Endothelial cell of umbilical vein (primary cell): ENCODE data around the gene PALMD. TPM values are rescaled to one million over a fixed set of nuclear protein-coding genes. Genes with fewer than 3 reads are reported as not detected.

Experiments
- BruUV-seq: library from RNA; stranded (reverse); fragments of 400-500 nt; replicated peaks from 2 replicates; lab custom pipeline; 2021; lab: Mats Ljungman, UMichigan
- CTCF ChIA-PET: fragments of 300-600, 350-600 bp; sonication (Branson Sonifier 250); formaldehyde crosslinking; loops from one replicate; lab custom pipeline; 2021; ENCODE audit warnings: antibody characterized with exemption, inconsistent platforms; lab: Charles Lee
- POLR2A ChIA-PET: fragments of 300-600, 350-600 bp; sonication (Branson Sonifier 250); formaldehyde crosslinking; loops from one replicate; lab custom pipeline; 2021; ENCODE audit warnings: antibody characterized with exemption, inconsistent platforms; lab: Charles Lee
- DNase-seq: peaks from one replicate; pipeline ENCODE4 v3.0.0-alpha.2; 2011; ENCODE audit warnings: low read depth, low spot score
- FAIRE-seq: peaks from 2 replicates; lab custom pipeline; 2011; peaks lifted over from hg19 to GRCh38; lab: Jason Lieb, UNC
- H2AFZ ChIP-seq: 2 replicates; pipeline ENCODE4 v1.6.0; 2012; ENCODE audit warnings: low read depth, low read length, control low read depth, inconsistent platforms
- H3K27ac ChIP-seq: 2 replicates; pipeline ENCODE4 v1.5.1; 2011; ENCODE audit warnings: low read depth, mild to moderate bottlenecking, control low read depth, low read length, moderate library complexity; ENCODE audit not compliant: insufficient read depth
- H3K27me3 ChIP-seq, 2 experiments: 2 replicates each; pipeline versions ENCODE4 v1.6.0 to v1.6.1; 2011; ENCODE audit warnings: low read length in 2 of 2, mixed read lengths in 1 of 2; ENCODE audit not compliant: control insufficient read depth in 2 of 2, insufficient read depth in 2 of 2
- H3K36me3 ChIP-seq, 2 experiments: 2 replicates in 1 of 2; 3 replicates in 1 of 2; pipeline ENCODE4 v1.5.1; 2011; ENCODE audit warnings: low read length in 2 of 2, mild to moderate bottlenecking in 1 of 2, moderate library complexity in 1 of 2; ENCODE audit not compliant: control insufficient read depth in 2 of 2, insufficient read depth in 2 of 2; ENCODE audit errors: extremely low read depth in 1 of 2
- H3K4me1 ChIP-seq: 3 replicates; pipeline ENCODE4 v1.5.1; 2011; ENCODE audit warnings: mild to moderate bottlenecking, low read length; ENCODE audit not compliant: control insufficient read depth, insufficient read depth; ENCODE audit errors: extremely low read depth
- H3K4me2 ChIP-seq: 2 replicates; pipeline ENCODE4 v1.6.1; 2011; ENCODE audit warnings: low read length, control low read depth, mixed read lengths; ENCODE audit not compliant: insufficient read depth
- H3K4me3 ChIP-seq, 3 experiments: fragments of 200-600 bp in 1 of 3; sonication (generic), shearing (Covaris generic) in 1 of 3; replicated peaks in 1 of 3; 2 replicates each; pipeline ENCODE4 v1.5.1; 2011 to 2016; ENCODE audit warnings: control low read depth in 3 of 3, low read length in 3 of 3, mild to moderate bottlenecking in 2 of 3, inconsistent platforms in 1 of 3, low read depth in 1 of 3, moderate library complexity in 1 of 3; ENCODE audit not compliant: insufficient read depth in 1 of 3
- H3K79me2 ChIP-seq: 2 replicates; pipeline ENCODE4 v1.6.0; 2012; ENCODE audit warnings: low read length, inconsistent platforms; ENCODE audit not compliant: control insufficient read depth, insufficient read depth
- H3K9ac ChIP-seq: replicated peaks from 2 replicates; pipeline ENCODE3; 2011; ENCODE audit warnings: low read length, control low read depth; ENCODE audit not compliant: insufficient read depth; ENCODE audit errors: extremely low read depth
- H3K9me1 ChIP-seq: replicated peaks from 3 replicates; pipeline ENCODE4 v1.6.0; 2011; ENCODE audit warnings: mild to moderate bottlenecking, low read length; ENCODE audit not compliant: control insufficient read depth, insufficient read depth; ENCODE audit errors: extremely low read depth
- H3K9me3 ChIP-seq: replicated peaks from 2 replicates; pipeline ENCODE4 v1.5.1; 2012; ENCODE audit warnings: low read length, inconsistent platforms; ENCODE audit not compliant: control insufficient read depth, insufficient read depth
- H4K20me1 ChIP-seq: replicated peaks from 2 replicates; pipeline ENCODE3; 2011; ENCODE audit warnings: mild to moderate bottlenecking, low read length; ENCODE audit not compliant: control insufficient read depth, insufficient read depth; ENCODE audit errors: extremely low read depth
- CTCF ChIP-seq, 2 donors: IDR thresholded peaks; 1 replicate in 1 of 2; 2 replicates in 1 of 2; pipeline ENCODE4 v1.5.1; 2011; ENCODE audit warnings: low read length in 2 of 2, mild to moderate bottlenecking in 2 of 2, moderate library complexity in 2 of 2, control low read depth in 1 of 2, inconsistent platforms in 1 of 2, low read depth in 1 of 2; ENCODE audit not compliant: insufficient read depth in 1 of 2; ENCODE audit errors: extremely low read depth in 1 of 2
- EZH2 ChIP-seq: IDR thresholded peaks from 2 replicates; pipeline ENCODE4 v1.6.1; 2012; ENCODE audit warnings: borderline replicate concordance, low read depth, mild to moderate bottlenecking, moderate library complexity, low read length, inconsistent platforms; ENCODE audit not compliant: severe bottlenecking
- POLR2A ChIP-seq: IDR thresholded peaks from 2 replicates; pipeline ENCODE4 v1.6.1; 2012; ENCODE audit warnings: low read depth, mild to moderate bottlenecking, control low read depth, low read length
- POLR2AphosphoS5 ChIP-seq: IDR thresholded peaks from 2 replicates; pipeline ENCODE4 v1.6.1; 2012; ENCODE audit warnings: low read depth, mild to moderate bottlenecking, control low read depth, low read length, moderate library complexity; ENCODE audit not compliant: insufficient read depth
- dilution Hi-C: fragments of 300-500 bp; cut with MboI; formaldehyde crosslinking; loops from one replicate; pipeline ENCODE4 v1.15.0; 2019; ENCODE audit warnings: low sequenced_read_pairs; ENCODE audit not compliant: extremely low pct_ligation_motif_present
- intact Hi-C: fragments of 100-400 bp; cut with micrococcal nuclease; formaldehyde crosslinking; loops from one replicate; pipeline ENCODE4 v1.10.0; 2022
- polyA plus RNA-seq, 4 experiments: library from polyadenylated mRNA; depleted of rRNA in 3 of 4; stranded (reverse) in 3 of 4; unstranded in 1 of 4; fragments of >200 nt; gene quantifications; 2 replicates each; pipeline versions ENCODE4 v1.2.1 to v1.2.3, GENCODE V29; 2011 to 2012; ENCODE audit warnings: missing spikeins in 1 of 4
- total RNA-seq: library from RNA; stranded (reverse); gene quantifications from 2 replicates; pipeline ENCODE4 v1.2.3, GENCODE V29; 2021

The PALMD gene
- total and polyA plus RNA-seq, 2 donors (not counting 3 experiments of a cell fraction or from before 2014, with no cell fraction given) = 52.6 to 137 TPM

GRCh38 chr1:99646868-99647267 lies 955 bp downstream of the PALMD start:
- no TSS peak for BruUV-seq
- Histone ChIP-seq H3K4me2 (peak overlapping the region; percentile 93), H3K27ac (peak overlapping the region; percentile 94), H3K4me3 (peak overlapping the region; percentile 68 to 99 (median 90)), H3K9ac (peak overlapping the region; percentile 98), H3K4me1 (peaks cover 52% of the 10 kb centered on the region), H3K9me3 (no peaks in the 10 kb centered on the region), H4K20me1 (no peaks in the 10 kb centered on the region), H3K27me3 (no peaks in the 10 kb centered on the region), H2AFZ (no peak overlapping the region), H3K36me3 (peaks cover 0 to 7% of the 10 kb centered on the region in 2 experiments), H3K79me2 (peaks cover 62% of the 10 kb centered on the region), H3K9me1 (no peaks in the 10 kb centered on the region)
- ChIA-PET POLR2A (interaction anchor here (0.7 to 2.5 kb wide), 7 partner anchors 39 to 103 kb away, joined by 3 to 9 read pairs (median 6); no protein-coding TSS in a partner anchor), CTCF (interaction anchor here (0.9 to 7.0 kb wide), 11 partner anchors 12 to 466 kb away, joined by 3 to 47 read pairs (median 12); no protein-coding TSS in a partner anchor)
- dilution Hi-C loops = no loop called here
- no peak for FAIRE-seq
- no peak for DNase-seq
- TF ChIP-seq POLR2A (no peak), CTCF (IDR thresholded peaks at IDR 0.05; ENCODE audit: extremely low read depth in 1 of 2, insufficient read depth in 1 of 2, low read depth in 1 of 2, low read length in 2 of 2) (no peak), EZH2 (no peak)
- intact Hi-C loops = loop anchor here (1.0 to 5.0 kb wide), 3 partner anchors 56 to 320 kb away; no protein-coding TSS in a partner anchor

GRCh38 chr1:99647490-99647889 lies 1.6 kb downstream of the PALMD start:
- TSS peak; percentile 59 for BruUV-seq
- Histone ChIP-seq H3K4me1 (peaks cover 56% of the 10 kb centered on the region), H2AFZ (no peak overlapping the region), H3K27me3 (no peaks in the 10 kb centered on the region), H3K9me3 (no peaks in the 10 kb centered on the region), H4K20me1 (no peaks in the 10 kb centered on the region), H3K27ac (peak overlapping the region; percentile 94), H3K4me3 (peak overlapping the region; percentile 68 to 99 (median 90)), H3K4me2 (peak overlapping the region; percentile 93), H3K36me3 (peaks cover 0 to 7% of the 10 kb centered on the region in 2 experiments), H3K79me2 (peaks cover 68% of the 10 kb centered on the region), H3K9me1 (no peaks in the 10 kb centered on the region), H3K9ac (peak overlapping the region; percentile 98)
- POLR2A ChIA-PET = interaction anchor here (0.7 to 2.5 kb wide), 4 partner anchors 38 to 57 kb away, joined by 3 to 9 read pairs (median 6); no protein-coding TSS in a partner anchor
- intact Hi-C loops (loop anchor here (1.0 to 5.0 kb wide), 2 partner anchors 56 to 320 kb away; no protein-coding TSS in a partner anchor), dilution Hi-C loops (no loop called here)
- DNase-seq (peak; percentile 83), FAIRE-seq (peak; percentile 72)
- peak; percentile 69 for TF ChIP-seq POLR2AphosphoS5
- no peak for TF ChIP-seq EZH2
- CTCF ChIA-PET = interaction anchor here (0.9 to 7.0 kb wide), 15 partner anchors 12 to 854 kb away, joined by 3 to 47 read pairs (median 9); no protein-coding TSS in a partner anchor
